DND-41 (cell line): ENCODE measurements around the gene MROH7.

Source experiments
- ATAC-seq: fragments of 200-7000 bp; cut with Tn5 transposase; 3 replicates; pipeline ENCODE4 v1.9.1; 2021; ENCODE audit warnings: low read depth; ENCODE audit not compliant: insufficient read depth
- DNase-seq: peaks from one replicate; pipeline ENCODE4 v3.0.0-alpha.2; 2020
- H2AFZ ChIP-seq: 2 replicates; pipeline ENCODE4 v1.6.0; 2012; ENCODE audit warnings: low read depth, low read length
- H3K27ac ChIP-seq: 2 replicates; pipeline ENCODE4 v1.5.1; 2012; ENCODE audit warnings: low read length, inconsistent platforms
- H3K27me3 ChIP-seq: fragments of 200-600 bp; sonication (generic); 2 replicates; pipeline ENCODE4 v1.6.0; 2012; ENCODE audit warnings: low read length, mild to moderate bottlenecking, inconsistent platforms; ENCODE audit not compliant: insufficient read depth, poor library complexity
- H3K36me3 ChIP-seq: 2 replicates; pipeline ENCODE4 v1.5.1; 2012; ENCODE audit warnings: low read length, inconsistent platforms; ENCODE audit not compliant: insufficient read depth
- H3K4me1 ChIP-seq: 2 replicates; pipeline ENCODE4 v1.5.1; 2012; ENCODE audit warnings: mild to moderate bottlenecking, low read length; ENCODE audit not compliant: insufficient read depth
- H3K4me2 ChIP-seq: 2 replicates; pipeline ENCODE4 v1.6.0; 2012; ENCODE audit warnings: mild to moderate bottlenecking, moderate library complexity, low read length, inconsistent platforms; ENCODE audit not compliant: insufficient read depth
- H3K4me3 ChIP-seq, 2 experiments: fragments of 200-600 bp in 1 of 2; shearing (Covaris generic) in 1 of 2; 2 replicates each; pipeline ENCODE4 v1.5.1; 2012 to 2016; ENCODE audit warnings: inconsistent platforms in 2 of 2, low read length in 2 of 2, mild to moderate bottlenecking in 2 of 2, low read depth in 1 of 2, moderate library complexity in 1 of 2
- H3K79me2 ChIP-seq: 2 replicates; pipeline ENCODE4 v1.6.0; 2012; ENCODE audit warnings: low read length, inconsistent platforms; ENCODE audit not compliant: insufficient read depth
- H3K9ac ChIP-seq: 2 replicates; pipeline ENCODE4 v1.6.0; 2012; ENCODE audit warnings: low read depth, mild to moderate bottlenecking, inconsistent platforms, low read length, moderate library complexity
- H3K9me3 ChIP-seq: 2 replicates; pipeline ENCODE4 v1.5.1; 2012; ENCODE audit warnings: low read length, moderate library complexity, mild to moderate bottlenecking, inconsistent platforms; ENCODE audit not compliant: insufficient read depth, severe bottlenecking
- H4K20me1 ChIP-seq: 2 replicates; pipeline ENCODE4 v1.6.0; 2012; ENCODE audit warnings: low read length; ENCODE audit not compliant: insufficient read depth
- CTCF ChIP-seq: IDR thresholded peaks from 2 replicates; pipeline ENCODE4 v1.5.1; 2012; ENCODE audit warnings: borderline replicate concordance, low read length, moderate library complexity, mild to moderate bottlenecking; ENCODE audit not compliant: poor library complexity, severe bottlenecking; ENCODE audit errors: extremely low read depth
- EZH2 ChIP-seq: IDR thresholded peaks from 3 replicates; pipeline ENCODE4 v1.6.1; 2012; ENCODE audit warnings: borderline replicate concordance, low read depth, mild to moderate bottlenecking, moderate library complexity, low read length, inconsistent platforms; ENCODE audit not compliant: severe bottlenecking

The MROH7 gene

GRCh38 chr1:54680387-54680786 is 38.8 kb downstream of the MROH7 start:
- Histone ChIP-seq H3K36me3 (no peaks in the 10 kb centered on the region), H3K4me1 (no peaks in the 10 kb centered on the region), H3K9me3 (no peaks in the 10 kb centered on the region), H3K4me2 (no peak overlapping the region), H3K9ac (no peak overlapping the region), H3K79me2 (no peaks in the 10 kb centered on the region), H4K20me1 (no peaks in the 10 kb centered on the region), H3K27me3 (peaks cover 18% of the 10 kb centered on the region), H3K4me3 (no peak overlapping the region), H2AFZ (no peak overlapping the region), H3K27ac (no peak overlapping the region)
- DNase-seq (no peak), ATAC-seq (no peak)
- TF ChIP-seq CTCF (no peak), EZH2 (no peak)

- H4K20me1 ChIP-seq = no peaks in the 10 kb centered on the region
- H3K4me2 ChIP-seq = no peak overlapping the region
- no peak overlapping the region for H3K4me3 ChIP-seq
- H3K27me3 ChIP-seq = peaks cover 18% of the 10 kb centered on the region
- ATAC-seq (no peak), DNase-seq (no peak)
- H2AFZ ChIP-seq = no peak overlapping the region
- H3K9ac ChIP-seq = no peak overlapping the region
- TF ChIP-seq CTCF = no peak
- TF ChIP-seq EZH2 = no peak
- H3K9me3 ChIP-seq = no peaks in the 10 kb centered on the region
- no peaks in the 10 kb centered on the region for H3K36me3 ChIP-seq
- no peak overlapping the region for H3K27ac ChIP-seq
- no peaks in the 10 kb centered on the region for H3K79me2 ChIP-seq
- no peaks in the 10 kb centered on the region for H3K4me1 ChIP-seq
Measured at GRCh38 chr1:54681358-54681757, 39.8 kb downstream of the MROH7 start.

- DNase-seq (no peak), ATAC-seq (no peak)
- Histone ChIP-seq H3K4me3 (no peak overlapping the region), H3K36me3 (no peaks in the 10 kb centered on the region), H3K9ac (no peak overlapping the region), H2AFZ (no peak overlapping the region), H3K4me1 (no peaks in the 10 kb centered on the region), H3K27me3 (peaks cover 9% of the 10 kb centered on the region), H3K27ac (no peak overlapping the region), H3K9me3 (no peaks in the 10 kb centered on the region), H3K79me2 (no peaks in the 10 kb centered on the region), H4K20me1 (no peaks in the 10 kb centered on the region), H3K4me2 (no peak overlapping the region)
- TF ChIP-seq CTCF (no peak), EZH2 (no peak)
Measured at GRCh38 chr1:54683453-54683852, 41.9 kb downstream of the MROH7 start.
